OCI-LY3 (cell line): Measurements from ENCODE around the gene TBX1.

Experiments
- H2AFZ ChIP-seq: fragments of 200-600, 300-600 bp; shearing (Covaris generic); 2 replicates; pipeline ENCODE4 v1.6.0; 2014; ENCODE audit warnings: antibody characterized with exemption, low read depth, low read length
- H3K27ac ChIP-seq: fragments of 200-600, 300-600 bp; sonication (generic); 2 replicates; pipeline ENCODE4 v1.5.1; 2014; ENCODE audit warnings: mild to moderate bottlenecking, low read length, moderate library complexity, mixed read lengths
- H3K27me3 ChIP-seq: fragments of 200-600, 300-600 bp; sonication (generic); 2 replicates; pipeline ENCODE4 v1.6.1; 2014; ENCODE audit warnings: low read depth, low read length, mixed read lengths
- H3K36me3 ChIP-seq: fragments of 200-600, 300-600 bp; sonication (generic); replicated peaks from 2 replicates; pipeline ENCODE3; 2014; ENCODE audit warnings: low read depth, low read length, mixed read lengths
- H3K4me1 ChIP-seq: fragments of 300-600, 200-600 bp; sonication (generic); 2 replicates; pipeline ENCODE4 v1.6.1; 2014; ENCODE audit warnings: low read length, mixed read lengths
- H3K4me2 ChIP-seq: fragments of 200-600, 300-600 bp; sonication (generic); 2 replicates; pipeline ENCODE4 v1.6.1; 2014; ENCODE audit warnings: low read length, mixed read lengths
- H3K4me3 ChIP-seq: fragments of 300-600, 200-600 bp; sonication (generic); 2 replicates; pipeline ENCODE4 v1.5.1; 2014; ENCODE audit warnings: antibody characterized with exemption, mild to moderate bottlenecking, low read length, moderate library complexity
- H3K79me2 ChIP-seq: fragments of 300-600, 200-600 bp; shearing (Covaris generic); 2 replicates; pipeline ENCODE4 v1.6.1; 2014; ENCODE audit warnings: mild to moderate bottlenecking, low read length, mixed read lengths
- H3K9ac ChIP-seq: fragments of 300-600, 200-600 bp; shearing (Covaris generic); 2 replicates; pipeline ENCODE4 v1.6.0; 2014; ENCODE audit warnings: mild to moderate bottlenecking, low read length, moderate library complexity
- H3K9me3 ChIP-seq: fragments of 200-600, 300-600 bp; shearing (Covaris generic); 2 replicates; pipeline ENCODE4 v1.6.1; 2014; ENCODE audit warnings: low read length, mixed read lengths; ENCODE audit not compliant: insufficient read depth
- H4K20me1 ChIP-seq: fragments of 200-600, 300-600 bp; sonication (generic); 2 replicates; pipeline ENCODE4 v1.6.1; 2016; ENCODE audit warnings: low read length, mixed read lengths; ENCODE audit not compliant: insufficient read depth
- EZH2phosphoT487 ChIP-seq: fragments of 200-600 bp; shearing (Covaris generic); IDR thresholded peaks from 2 replicates; pipeline ENCODE4 v1.6.1; 2018; ENCODE audit warnings: antibody characterized with exemption, mixed run types, low read depth
- TF ChIP-seq, protein P1 (sequence below): fragments of 200-600, 300-600 bp; sonication (generic); IDR thresholded peaks from 2 replicates; pipeline ENCODE4 v1.5.1; 2014; ENCODE audit warnings: antibody characterized with exemption, low read length, low read depth

The TBX1 gene

GRCh38 chr22:19760058-19760950 lies at the start of gene TBX1:
Gene TBX1 (plus strand): TSS chr22:19760778. CDS start chr22:19760844, 66 bp downstream.
- no peaks in the 10 kb centered on the region for H3K27me3 ChIP-seq
- no peaks in the 10 kb centered on the region for H4K20me1 ChIP-seq
- peaks cover 5% of the 10 kb centered on the region for H3K4me1 ChIP-seq
- H2AFZ ChIP-seq: no peak within 1 kb of the TSS
- no peak within 1 kb of the TSS for H3K9ac ChIP-seq
- no peak within 1 kb of the TSS for H3K4me2 ChIP-seq
- no peak for TF ChIP-seq EZH2phosphoT487
- TF ChIP-seq, protein P1, sequence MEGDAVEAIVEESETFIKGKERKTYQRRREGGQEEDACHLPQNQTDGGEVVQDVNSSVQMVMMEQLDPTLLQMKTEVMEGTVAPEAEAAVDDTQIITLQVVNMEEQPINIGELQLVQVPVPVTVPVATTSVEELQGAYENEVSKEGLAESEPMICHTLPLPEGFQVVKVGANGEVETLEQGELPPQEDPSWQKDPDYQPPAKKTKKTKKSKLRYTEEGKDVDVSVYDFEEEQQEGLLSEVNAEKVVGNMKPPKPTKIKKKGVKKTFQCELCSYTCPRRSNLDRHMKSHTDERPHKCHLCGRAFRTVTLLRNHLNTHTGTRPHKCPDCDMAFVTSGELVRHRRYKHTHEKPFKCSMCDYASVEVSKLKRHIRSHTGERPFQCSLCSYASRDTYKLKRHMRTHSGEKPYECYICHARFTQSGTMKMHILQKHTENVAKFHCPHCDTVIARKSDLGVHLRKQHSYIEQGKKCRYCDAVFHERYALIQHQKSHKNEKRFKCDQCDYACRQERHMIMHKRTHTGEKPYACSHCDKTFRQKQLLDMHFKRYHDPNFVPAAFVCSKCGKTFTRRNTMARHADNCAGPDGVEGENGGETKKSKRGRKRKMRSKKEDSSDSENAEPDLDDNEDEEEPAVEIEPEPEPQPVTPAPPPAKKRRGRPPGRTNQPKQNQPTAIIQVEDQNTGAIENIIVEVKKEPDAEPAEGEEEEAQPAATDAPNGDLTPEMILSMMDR: no peak
- H3K9me3 ChIP-seq: no peaks in the 10 kb centered on the region
- no peaks in the 10 kb centered on the region for H3K36me3 ChIP-seq
- no peak within 1 kb of the TSS for H3K4me3 ChIP-seq
- no peaks in the 10 kb centered on the region for H3K79me2 ChIP-seq
- no peak within 1 kb of the TSS for H3K27ac ChIP-seq

- Histone ChIP-seq H3K36me3 (no peaks in the 10 kb centered on the region), H3K4me3 (no peak overlapping the region), H3K4me2 (no peak overlapping the region), H3K4me1 (peaks cover 17% of the 10 kb centered on the region), H3K27ac (no peak overlapping the region), H3K27me3 (no peaks in the 10 kb centered on the region), H2AFZ (no peak overlapping the region), H3K79me2 (no peaks in the 10 kb centered on the region), H3K9me3 (no peaks in the 10 kb centered on the region), H4K20me1 (no peaks in the 10 kb centered on the region), H3K9ac (no peak overlapping the region)
- TF ChIP-seq EZH2phosphoT487: no peak
- TF ChIP-seq, protein P1: no peak
Observed at GRCh38 chr22:19713245-19713644, 47.3 kb upstream of the TBX1 start.

GRCh38 chr22:19713650-19714311 lies 46.8 kb upstream of the TBX1 start:
- Histone ChIP-seq H2AFZ (no peak overlapping the region), H3K36me3 (no peaks in the 10 kb centered on the region), H3K79me2 (no peaks in the 10 kb centered on the region), H3K4me2 (peak overlapping the region; percentile 42), H3K9ac (no peak overlapping the region), H3K4me1 (peaks cover 17% of the 10 kb centered on the region), H3K27ac (no peak overlapping the region), H3K27me3 (no peaks in the 10 kb centered on the region), H3K9me3 (no peaks in the 10 kb centered on the region), H3K4me3 (peak overlapping the region; percentile 54), H4K20me1 (no peaks in the 10 kb centered on the region)
- TF ChIP-seq, protein P1: no peak
- no peak for TF ChIP-seq EZH2phosphoT487
